OCI-LY1 (cell line): ENCODE results near the gene CWH43.
"Not testable (repeated sequence)": the region's sequence is repeated elsewhere in the genome, so short reads cannot be mapped to it uniquely, and the experiment has no call there.

ENCODE experiments used
- CTCF ChIP-seq: fragments of 200-600 bp; sonication (generic), shearing (Covaris generic); IDR thresholded peaks from 2 replicates; pipeline ENCODE4 v1.5.1; 2017; ENCODE audit warnings: mild to moderate bottlenecking, antibody characterized with exemption, low read length, moderate library complexity, mixed read lengths
- EZH2 ChIP-seq: fragments of 200-600 bp; sonication (generic), shearing (Covaris generic); IDR thresholded peaks from 2 replicates; pipeline ENCODE4 v1.8.0; 2017; ENCODE audit warnings: borderline replicate concordance, mixed run types, mild to moderate bottlenecking, antibody characterized with exemption, low read length, moderate library complexity, mixed read lengths

DNA sequence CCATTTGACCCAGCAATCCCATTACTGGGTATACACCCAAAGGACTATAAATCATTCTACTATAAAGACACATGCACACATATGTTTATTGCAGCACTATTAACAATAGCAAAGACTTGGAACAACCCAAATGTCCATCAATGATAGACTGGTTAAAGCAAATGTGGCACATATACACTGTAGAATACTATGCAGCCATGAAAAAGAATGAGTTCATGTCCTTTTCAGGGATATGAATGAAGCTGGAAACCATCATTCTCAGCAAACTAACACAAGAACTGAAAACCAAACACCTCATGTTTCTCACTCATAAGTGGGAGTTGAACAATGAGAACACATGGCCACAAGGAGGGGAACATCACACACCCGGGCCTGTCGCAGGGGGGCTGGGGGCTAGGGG, 2.1 kb upstream of the CWH43 start:
- TF ChIP-seq CTCF, EZH2: not testable (repeated sequence)
